LoVo (cell line): ENCODE results near the gene DST.

Source experiments
- DNase-seq: peaks from one replicate; pipeline ENCODE4 v3.0.0-alpha.2; 2016; ENCODE audit warnings: low spot score

Gene DST

GRCh38 chr6:56433119-56433518 lies 209.6 kb downstream of the DST start:
- DNase-seq, result no peak

- no peak for DNase-seq
Measured at GRCh38 chr6:56432194-56432593, 210.5 kb downstream of the DST start.

- no peak for DNase-seq
Measured at GRCh38 chr6:56430629-56431600, 211.8 kb downstream of the DST start.

- no peak for DNase-seq
Measured at GRCh38 chr6:56424542-56425083, 218.1 kb downstream of the DST start.

- no peak for DNase-seq
Measured at GRCh38 chr6:56424064-56424463, 218.6 kb downstream of the DST start.

- DNase-seq, result no peak
Measured at GRCh38 chr6:56420296-56420695, 222.4 kb downstream of the DST start.

GRCh38 chr6:56419191-56419590 lies 223.5 kb downstream of the DST start:
- no peak for DNase-seq

- no peak for DNase-seq
Measured at GRCh38 chr6:56417823-56418222, 224.9 kb downstream of the DST start.

GRCh38 chr6:56416247-56416646 lies 226.4 kb downstream of the DST start:
- no peak for DNase-seq

- DNase-seq, result no peak
Measured at GRCh38 chr6:56408976-56409375, 233.7 kb downstream of the DST start.
